Superior temporal gyrus (tissue), 1 donor: ENCODE data around the gene FHIT.
"Not testable (repeated sequence)": the region's sequence is repeated elsewhere in the genome, so short reads cannot be mapped to it uniquely, and the experiment has no call there.

Experiments used
- DNase-seq: peaks from one replicate; pipeline ENCODE4 v3.0.0-alpha.2; 2016; ENCODE audit errors: extremely low spot score

FHIT gene

DNA sequence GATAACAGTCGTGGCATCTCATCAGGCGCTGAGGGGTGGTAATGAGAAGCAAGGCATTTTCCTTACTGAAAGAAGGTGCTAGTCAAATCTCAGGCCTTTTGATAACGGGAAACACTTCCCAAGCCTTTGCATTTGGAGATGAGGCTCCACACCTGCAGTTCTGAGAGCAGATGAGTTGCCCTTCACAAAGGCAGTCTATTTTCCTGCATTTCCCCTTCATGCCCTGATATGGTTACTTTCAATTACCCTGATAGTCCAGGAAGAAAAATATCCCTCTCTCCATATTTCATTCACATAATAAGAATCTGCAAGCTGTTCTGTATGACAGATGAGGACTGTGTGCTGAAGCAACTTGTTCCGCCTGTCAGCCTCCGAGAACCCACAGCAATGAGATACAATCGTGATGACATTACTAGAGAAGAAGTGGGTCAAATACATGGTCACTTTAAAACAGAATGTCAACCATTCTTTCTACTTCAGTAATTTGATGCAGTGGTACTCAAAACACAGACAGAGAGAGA, 25.0 kb downstream of the FHIT start:
- no peak for DNase-seq

DNA sequence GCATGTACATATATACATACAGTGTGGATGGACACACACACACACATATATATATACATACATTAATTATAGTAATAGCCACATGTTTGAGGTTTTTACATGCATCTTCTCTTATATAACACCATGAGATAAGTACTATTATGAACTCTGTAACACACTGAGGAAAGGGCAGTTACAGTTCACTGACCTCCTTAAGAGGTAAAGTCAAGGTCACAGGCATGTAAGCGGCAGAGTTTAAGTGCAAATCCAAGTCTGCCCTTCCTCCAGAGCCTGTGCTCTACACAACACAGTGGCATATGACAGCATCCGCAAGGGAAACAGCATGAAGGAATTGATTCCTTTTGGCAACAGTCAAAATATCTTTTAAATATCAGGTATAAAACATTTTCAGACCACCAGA, 26.4 kb downstream of the FHIT start:
- no peak for DNase-seq

DNA sequence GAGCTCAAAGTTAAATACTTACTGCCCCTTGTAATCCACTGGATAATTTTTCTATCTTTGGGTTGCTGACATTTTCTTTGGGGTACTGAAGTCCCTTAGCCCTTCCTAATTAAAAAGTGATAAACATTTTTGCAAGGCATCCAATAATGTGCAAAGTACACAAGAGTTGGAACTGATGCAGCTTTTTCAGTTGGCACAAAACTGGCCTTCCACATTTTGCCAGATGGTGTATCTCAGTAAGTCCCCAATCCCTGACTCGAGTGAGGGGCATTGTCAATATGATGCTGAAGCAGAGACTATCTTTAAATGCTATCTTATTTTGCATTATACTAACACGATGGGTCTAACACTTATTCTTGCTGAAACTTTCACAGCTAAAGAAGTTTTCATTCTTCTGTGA, 27.8 kb downstream of the FHIT start:
- DNase-seq: no peak

DNA sequence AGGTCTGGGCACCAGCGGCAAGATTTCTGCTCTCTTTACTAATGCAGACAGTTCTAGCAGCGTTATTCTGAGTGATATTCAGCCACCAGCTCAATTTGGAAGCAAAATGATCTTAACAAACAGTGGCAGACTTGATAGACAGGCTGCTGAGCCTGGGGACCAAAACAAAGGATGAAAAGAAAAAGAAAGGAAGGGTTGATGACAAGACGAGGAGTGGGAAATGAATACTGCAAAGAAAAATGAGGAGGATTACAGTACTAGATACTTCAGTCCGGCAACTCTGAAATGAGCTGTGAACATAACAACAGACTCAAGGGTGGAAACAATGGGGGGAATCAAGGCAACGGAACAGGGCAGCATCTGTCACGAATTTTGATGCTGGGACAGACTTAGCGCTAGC, 28.8 kb downstream of the FHIT start:
- DNase-seq: no peak

DNA sequence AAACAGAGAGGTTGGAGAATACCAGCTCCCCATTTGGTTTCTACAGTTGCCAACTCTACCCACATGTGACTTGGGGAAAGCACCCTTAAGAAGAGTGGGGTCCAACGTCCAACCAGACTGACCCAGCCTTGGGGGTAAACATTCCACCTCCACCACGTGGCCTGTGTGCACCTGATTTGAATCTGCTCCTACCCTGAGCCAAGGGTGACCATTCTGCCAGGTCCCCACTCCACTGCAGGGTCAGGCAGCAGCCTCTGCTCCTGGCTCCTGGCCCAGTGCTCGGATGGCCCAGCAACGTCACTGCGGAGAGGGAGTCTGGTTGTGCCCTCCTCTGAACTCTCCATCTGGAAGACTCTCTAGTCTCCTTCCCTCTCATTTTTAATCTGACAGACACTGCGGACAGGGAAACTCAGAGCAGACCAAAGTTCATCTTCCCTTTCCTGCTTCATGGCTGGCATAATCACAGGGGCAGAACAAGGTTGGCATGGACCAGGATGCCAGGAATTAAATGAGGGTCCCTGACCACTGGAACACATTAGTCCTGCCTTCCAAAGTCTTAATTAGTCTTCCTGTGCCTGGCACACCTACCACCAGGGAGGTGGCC, 29.4 kb downstream of the FHIT start:
- DNase-seq: no peak

DNA sequence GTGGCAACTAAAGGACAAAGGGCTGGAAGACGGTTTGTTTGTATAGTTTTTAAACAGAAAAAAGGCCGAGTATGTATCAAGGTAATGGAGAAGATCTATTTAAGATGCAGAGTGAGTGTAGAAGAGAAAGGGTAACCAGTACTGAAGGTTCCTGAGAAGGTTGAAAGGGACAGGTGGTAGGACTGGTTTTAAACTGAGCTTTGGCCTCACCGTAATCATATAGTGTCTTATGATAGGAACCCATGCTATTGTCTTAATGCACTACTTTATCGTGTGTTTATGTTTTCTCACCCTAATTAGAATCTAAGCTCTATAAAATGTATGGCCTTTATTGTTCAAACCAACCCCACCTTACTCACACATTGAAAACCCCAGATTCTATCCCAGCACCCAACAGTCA, 32.7 kb downstream of the FHIT start:
- DNase-seq: no peak

DNA sequence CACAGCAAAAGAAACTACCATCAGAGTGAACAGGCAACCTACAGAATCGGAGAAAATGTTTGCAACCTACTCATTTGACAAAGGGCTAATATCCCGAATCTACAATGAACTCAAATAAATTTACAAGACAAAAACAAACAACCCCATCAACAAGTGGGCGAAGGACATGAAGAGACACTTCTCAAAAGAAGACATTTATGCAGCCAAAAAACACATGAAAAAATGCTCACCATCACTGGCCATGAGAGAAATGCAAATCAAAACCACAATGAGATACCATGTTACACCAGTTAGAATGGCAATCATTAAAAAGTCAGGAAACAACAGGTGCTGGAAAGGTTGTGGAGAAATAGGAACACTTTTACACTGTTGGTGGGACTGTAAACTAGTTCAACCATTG, 35.1 kb downstream of the FHIT start:
- not testable (repeated sequence) for DNase-seq

DNA sequence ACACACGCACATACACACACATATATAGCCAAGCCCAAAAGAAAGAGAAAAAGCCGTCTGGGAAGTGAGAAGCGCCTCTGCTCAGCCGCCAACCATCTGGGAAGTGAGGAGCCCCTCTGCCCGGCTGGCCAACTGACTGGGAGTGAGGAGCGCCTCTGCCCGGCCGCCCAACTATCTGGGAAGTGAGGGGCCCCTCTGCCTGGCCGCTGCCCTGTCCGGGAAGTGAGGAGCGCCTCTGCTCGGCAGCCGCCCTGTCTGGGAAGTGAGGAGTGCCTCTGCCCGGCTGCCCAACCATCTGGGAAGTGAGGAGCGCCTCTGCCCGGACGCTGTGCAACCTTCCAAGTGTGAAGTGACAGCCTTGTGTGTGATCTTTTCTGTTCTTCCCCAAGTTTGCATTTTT, 49.2 kb downstream of the FHIT start:
- no peak for DNase-seq

DNA sequence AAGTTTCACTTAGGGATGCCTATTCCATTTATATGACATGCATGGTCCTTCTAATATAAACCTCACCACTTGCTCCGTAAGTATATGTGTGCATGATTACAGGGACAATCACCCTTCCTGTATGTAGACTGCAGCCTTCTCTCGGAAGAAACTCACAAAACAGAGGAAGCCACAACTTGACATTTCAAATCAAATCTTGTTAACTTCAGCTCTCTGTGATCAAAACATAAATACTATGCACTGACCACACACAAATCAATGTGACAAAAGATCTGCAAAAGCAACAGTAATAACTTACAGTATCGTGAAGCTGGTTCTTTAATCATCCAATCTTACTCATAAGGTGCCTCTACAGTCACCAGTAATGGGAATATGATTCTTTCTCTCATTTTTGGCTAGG, 50.2 kb downstream of the FHIT start:
- no peak for DNase-seq

DNA sequence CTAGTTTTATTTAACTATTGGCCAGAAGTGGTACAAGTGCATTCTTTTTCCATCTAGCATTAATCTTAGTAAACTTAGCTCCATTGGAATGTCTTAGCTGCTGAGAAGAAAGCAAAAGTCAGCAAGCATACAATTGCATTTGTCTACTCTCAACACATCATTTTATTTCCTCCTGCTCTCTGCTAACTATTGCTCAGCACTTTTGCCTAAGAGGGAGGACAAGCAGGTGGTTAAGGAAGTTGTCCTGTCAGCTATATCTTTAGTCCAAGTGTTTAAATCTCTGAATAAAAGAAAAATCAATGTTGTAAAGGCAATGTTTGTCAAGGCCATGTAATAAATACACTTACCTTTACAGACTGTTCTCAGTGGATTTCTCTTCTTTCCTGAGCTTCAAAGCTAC, 51.0 kb downstream of the FHIT start:
- DNase-seq: no peak

DNA sequence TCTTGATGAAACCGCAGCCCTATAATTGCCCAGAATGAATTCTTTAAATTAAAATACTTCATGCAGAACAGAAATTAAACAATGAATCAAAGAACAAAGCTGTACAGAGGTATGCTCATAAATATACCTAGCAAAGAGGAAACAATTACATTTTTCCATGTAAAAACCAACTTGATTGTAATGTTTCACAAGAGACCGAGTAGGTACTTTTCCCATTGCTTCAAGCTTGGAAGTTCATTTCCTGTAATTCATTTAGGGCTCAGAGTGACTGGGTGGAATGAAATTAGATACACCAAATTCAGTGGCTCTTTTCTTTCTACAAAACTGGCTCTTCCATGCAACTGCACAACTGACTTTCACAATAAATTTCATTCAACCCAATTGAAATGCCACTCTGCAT, 51.4 kb downstream of the FHIT start:
- DNase-seq: no peak

DNA sequence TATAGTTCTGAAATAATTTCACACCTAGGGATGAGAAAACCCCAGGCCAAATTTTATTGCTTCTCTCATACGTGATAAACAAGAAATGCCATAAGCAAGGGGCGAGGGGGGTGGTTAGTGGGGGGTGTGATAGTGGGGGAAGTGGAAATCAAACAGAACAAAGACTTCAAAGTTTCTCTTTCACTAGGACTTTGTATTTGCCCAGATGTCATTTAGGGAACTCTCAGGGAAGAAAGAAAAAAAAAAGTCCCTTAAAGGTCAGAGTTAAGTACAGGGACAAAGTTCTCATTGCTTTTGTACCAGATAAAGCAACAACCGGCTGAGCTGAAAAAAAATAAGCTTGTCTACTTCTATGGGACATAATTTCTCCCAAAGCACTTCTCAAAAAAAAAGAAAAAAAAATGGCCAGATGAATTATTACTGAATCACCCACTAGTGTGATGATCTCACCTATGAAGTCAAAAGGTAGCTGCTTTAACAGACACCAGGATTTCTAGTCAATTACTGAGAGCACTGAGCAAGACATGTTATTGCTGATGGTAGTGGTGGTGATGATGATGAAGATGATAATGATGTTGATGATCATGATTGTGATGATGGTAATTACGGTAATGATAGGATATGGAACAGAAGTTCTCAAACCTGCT, 56.2 kb downstream of the FHIT start:
- DNase-seq: no peak

DNA sequence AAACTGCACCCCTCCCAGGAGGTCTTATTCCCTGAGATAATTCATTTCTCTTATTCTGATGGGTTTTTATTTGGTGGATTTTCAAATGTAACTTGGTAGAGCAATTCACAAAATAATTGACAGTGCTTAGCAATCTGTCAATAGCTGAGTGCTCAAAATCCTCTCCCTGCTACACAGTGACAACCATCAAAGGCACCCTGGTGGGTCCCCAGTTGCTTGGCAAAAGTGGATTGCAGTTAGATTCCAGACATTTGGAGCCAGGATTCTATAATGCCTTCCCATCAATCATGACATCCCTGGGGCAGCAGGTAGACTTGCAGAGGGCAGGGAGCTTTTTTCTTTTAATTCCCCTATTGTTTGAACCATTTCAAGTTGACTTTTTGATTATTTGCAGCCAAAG, 59.0 kb downstream of the FHIT start:
- no peak for DNase-seq

DNA sequence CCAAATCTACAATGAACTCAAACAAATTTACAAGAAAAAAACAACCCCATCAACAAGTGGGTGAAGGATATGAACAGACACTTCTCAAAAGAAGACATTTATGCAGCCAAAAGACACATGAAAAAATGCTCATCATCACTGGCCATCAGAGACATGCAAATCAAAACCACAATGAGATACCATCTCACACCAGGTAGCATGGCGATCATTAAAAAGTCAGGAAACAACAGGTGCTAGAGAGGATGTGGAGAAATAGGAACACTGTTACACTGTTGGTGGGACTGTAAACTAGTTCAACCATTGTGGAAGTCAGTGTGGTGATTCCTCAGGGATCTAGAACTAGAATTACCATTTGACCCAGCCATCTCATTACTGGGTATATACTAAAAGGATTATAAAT, 61.0 kb downstream of the FHIT start:
- not testable (repeated sequence) for DNase-seq

DNA sequence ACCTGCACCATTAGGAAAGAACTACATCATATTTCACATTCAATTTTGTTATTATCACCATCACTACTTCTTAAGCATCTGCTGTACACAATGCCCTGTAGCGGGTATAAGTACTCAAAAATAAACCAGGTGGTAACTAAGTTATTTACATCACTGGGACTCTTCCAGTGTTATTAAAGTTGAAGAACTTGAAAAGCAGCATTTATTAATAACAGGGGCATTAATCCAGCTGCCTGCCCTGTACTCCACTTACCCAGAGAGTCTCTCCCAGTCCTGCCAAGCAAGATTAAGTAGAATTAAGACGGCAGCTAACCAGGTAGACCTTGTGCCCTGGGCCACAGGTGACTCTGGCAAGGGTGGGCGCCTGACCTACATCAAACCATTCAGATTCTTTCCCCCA, 65.2 kb downstream of the FHIT start:
- no peak for DNase-seq

DNA sequence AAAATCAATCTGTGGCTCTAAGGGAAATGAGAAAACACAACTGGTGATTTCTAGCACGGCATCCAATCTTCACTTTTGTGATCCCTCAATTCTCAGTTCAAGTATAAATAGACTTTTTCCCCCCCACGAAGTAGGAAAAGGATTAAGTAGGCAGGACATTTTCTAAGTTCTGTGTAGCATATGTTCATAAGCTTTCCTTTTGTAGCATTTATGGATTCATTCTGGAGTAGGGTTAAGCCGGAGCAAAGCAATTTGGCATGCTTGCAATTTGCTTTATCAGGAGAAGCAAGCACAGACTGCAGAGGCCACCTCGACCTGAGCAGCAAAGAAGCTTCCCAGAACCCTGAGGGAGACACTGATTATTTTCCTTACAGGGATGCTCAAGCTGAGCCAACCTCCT, 66.3 kb downstream of the FHIT start:
- no peak for DNase-seq

DNA sequence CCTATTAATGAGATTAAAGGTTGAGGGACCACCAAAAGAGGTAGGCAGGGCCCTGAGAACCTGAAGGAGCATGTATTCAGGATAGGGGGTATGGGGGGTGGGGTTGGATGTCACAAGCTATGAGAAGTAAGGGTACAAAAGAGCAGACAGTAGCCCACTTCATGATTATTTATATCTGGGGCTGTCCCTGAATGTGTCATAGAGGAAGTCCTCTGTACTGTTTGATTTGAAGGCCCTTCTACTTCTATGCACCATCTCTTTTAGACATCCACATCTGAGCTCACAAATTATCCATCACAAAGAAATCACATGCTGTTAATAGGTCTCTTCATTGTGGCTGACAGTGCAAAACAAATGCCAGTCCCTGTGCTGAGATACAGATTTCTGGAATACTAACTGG, 68.6 kb downstream of the FHIT start:
- DNase-seq: no peak

DNA sequence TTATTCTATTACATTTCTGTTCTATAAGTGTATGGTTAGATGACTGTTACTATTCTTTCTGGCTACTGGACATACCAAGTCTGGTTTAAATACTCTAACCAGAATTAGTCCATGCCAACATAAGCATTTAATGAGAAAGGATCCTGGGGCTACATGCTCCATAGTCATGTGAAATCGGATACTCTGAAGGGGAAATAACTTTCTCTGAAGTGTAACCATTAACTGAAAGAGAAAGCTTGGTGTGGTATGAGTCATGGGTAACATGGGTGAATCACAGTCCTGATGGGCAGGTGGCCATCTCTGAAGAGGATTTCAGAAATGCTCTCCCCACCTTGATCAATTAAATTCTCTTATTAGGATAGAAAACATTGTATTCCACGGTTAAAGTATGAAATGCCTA, 69.4 kb downstream of the FHIT start:
- DNase-seq: no peak

DNA sequence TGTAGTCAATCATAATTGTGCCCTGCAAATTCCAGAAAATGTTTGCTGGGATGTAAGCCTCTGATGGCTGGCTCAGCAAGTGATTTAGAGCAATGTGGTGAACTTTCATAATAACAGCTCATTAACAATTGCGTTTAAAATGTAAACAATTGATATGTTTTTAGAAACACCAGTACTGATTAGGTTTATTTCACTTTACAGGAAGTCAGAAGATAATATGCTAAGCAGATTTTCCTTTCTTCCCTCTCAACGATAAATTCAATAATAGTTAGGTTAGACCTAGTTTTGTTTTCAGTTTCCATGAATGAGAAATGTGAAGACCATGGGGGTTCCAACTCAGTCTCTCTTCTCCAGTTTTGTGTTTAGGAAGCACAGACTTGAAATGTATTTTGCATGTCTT, 71.0 kb downstream of the FHIT start:
- no peak for DNase-seq

DNA sequence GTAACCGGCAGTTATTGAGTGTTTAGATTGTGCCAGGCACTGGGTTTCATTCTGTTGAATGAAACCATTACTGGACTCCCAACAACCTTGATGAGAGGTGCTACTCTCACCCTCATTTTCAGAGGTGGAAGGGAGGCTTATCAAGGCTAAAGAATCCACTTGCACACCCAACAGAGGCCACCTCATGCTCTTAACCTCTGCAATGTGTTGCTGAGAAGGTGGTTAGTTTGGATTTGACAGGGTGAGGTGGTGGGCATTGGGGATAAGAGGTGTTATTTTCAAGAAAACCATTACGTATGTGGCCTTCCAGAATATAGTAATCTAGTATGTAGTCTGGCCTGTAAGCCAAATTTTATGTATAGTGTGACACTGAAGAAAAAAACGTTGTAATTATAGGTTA, 73.1 kb downstream of the FHIT start:
- no peak for DNase-seq

DNA sequence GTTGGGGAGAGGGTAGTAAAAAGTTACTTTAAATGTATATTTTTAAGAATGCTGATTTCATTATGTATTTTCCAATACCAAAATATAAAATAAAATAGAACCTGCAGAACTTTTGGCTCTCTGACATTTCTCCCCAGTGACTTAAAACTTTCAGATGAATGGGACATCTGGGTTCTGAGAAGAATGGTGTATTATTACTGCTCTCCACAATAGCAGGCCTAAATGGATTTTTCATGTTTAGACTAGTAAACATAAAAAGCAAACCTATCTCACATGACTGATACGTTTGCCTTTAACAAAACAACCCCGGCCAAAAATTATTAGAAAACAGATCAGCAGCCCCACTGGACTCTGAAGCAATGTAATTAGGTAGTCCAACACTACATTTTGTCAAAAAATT, 73.8 kb downstream of the FHIT start:
- DNase-seq: peak; percentile 52

DNA sequence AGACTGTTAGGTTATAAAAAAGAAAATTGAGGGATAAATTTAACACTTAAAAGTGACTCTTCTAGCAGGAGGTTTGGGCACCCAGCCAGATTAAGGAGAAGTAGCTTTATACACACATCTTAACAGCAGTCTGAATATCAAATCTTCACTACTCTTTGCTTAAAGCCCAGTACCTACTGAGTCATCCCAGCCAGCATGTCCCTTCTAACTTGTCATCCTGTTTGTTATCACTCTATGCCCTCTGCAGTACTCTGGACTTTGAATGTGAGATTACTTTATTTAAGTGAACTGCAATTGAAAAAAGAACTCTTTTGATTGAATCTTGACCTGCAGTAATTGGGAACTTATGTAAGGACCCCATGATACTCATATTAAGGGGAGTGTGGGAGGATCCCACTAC, 77.6 kb downstream of the FHIT start:
- no peak for DNase-seq

DNA sequence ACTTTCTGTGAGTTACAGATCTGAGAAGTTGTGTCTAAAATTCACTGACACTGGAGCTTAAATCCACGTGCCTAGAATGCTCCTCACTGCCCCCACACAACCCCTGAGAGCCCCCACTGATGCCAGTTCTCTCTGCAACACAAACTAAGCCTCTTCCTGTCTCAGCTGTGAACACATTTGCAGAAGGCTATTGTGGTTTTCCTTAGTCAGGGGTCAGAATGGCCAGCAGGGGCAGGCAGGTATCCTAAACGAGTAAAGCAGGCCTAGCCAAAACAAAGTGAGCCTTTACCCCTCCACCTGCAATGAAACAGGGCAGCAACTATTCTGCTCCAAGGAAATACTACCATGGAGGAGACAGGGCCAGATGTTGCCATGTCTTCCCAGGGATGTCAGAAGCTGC, 78.6 kb downstream of the FHIT start:
- no peak for DNase-seq

DNA sequence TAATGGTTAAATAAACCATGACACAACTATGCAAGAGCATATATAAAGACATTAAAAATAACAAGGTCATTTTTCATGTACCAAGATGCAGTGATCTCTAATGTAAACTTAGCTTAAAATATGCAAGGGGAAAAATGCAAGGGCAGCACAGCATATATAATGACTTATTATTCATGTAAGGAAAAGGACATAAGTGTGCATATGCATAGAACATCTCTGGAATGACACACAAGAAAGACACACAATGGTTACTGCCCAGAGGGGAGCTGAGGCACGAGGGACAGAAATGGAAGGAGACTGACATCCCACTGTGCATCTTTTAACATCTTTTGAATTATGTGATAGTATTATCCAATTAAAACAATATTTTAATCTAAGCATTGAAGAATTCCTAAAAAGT, 79.0 kb downstream of the FHIT start:
- DNase-seq: no peak
